ENCODE results near the gene FRS3.

The FRS3 gene

DNA sequence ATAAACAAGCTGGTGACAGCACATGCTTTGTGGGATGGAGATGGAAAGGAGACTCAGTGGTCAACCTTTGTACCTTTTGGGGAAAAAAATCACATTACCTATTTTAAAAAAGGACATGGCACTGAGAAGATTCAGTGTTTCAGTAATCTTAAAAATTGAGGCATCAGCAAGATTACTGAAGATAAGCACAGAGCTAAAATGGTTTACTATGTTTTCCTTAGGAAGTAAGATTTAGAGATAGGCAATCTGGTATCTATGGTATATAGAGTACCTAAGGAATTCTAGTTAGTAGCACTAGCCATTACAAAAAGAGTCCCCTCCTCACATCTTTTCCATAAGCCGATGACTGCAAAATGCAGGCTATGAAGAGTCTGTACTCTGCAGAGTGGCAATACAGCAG, 43.5 kb upstream of the FRS3 start:
- no peaks in the 10 kb centered on the region for H3K9me2 ChIP-seq (replicated peaks; ENCODE audit: insufficient read depth, low read length)
- H3K4me2 ChIP-seq (ENCODE audit: low read depth, low read length, poor library complexity, severe bottlenecking) = no peak overlapping the region
- no peaks in the 10 kb centered on the region for H3F3A ChIP-seq (ENCODE audit: insufficient read depth)
- H4K20me1 ChIP-seq (ENCODE audit: low read depth, low read length) = no peaks in the 10 kb centered on the region
- no peaks in the 10 kb centered on the region for H3K9me3 ChIP-seq (ENCODE audit: insufficient read depth, low read length)
- no peak overlapping the region for H3K27ac ChIP-seq (ENCODE audit: low read depth, low read length)
- no peak overlapping the region for H2AFZ ChIP-seq (ENCODE audit: low read depth, low read length, severe bottlenecking)
- TF ChIP-seq, protein P1, sequence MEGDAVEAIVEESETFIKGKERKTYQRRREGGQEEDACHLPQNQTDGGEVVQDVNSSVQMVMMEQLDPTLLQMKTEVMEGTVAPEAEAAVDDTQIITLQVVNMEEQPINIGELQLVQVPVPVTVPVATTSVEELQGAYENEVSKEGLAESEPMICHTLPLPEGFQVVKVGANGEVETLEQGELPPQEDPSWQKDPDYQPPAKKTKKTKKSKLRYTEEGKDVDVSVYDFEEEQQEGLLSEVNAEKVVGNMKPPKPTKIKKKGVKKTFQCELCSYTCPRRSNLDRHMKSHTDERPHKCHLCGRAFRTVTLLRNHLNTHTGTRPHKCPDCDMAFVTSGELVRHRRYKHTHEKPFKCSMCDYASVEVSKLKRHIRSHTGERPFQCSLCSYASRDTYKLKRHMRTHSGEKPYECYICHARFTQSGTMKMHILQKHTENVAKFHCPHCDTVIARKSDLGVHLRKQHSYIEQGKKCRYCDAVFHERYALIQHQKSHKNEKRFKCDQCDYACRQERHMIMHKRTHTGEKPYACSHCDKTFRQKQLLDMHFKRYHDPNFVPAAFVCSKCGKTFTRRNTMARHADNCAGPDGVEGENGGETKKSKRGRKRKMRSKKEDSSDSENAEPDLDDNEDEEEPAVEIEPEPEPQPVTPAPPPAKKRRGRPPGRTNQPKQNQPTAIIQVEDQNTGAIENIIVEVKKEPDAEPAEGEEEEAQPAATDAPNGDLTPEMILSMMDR (IDR thresholded peaks at IDR 0.05; ENCODE audit: insufficient read depth, low read length, poor library complexity, severe bottlenecking) = no peak
- no peak for TF ChIP-seq EZH2phosphoT487 (conservative IDR thresholded peaks at IDR 0.05; ENCODE audit: low read length)
- no peak overlapping the region for H3K9ac ChIP-seq (ENCODE audit: low read length)
- no peaks in the 10 kb centered on the region for H3K36me3 ChIP-seq (ENCODE audit: low read length)
- no peaks in the 10 kb centered on the region for H3K79me2 ChIP-seq (ENCODE audit: insufficient read depth, low read length)
- no peak overlapping the region for H3K4me3 ChIP-seq (ENCODE audit: insufficient read depth, low read length, poor library complexity, severe bottlenecking)
- no peaks in the 10 kb centered on the region for H3K27me3 ChIP-seq (ENCODE audit: low read length)

DNA sequence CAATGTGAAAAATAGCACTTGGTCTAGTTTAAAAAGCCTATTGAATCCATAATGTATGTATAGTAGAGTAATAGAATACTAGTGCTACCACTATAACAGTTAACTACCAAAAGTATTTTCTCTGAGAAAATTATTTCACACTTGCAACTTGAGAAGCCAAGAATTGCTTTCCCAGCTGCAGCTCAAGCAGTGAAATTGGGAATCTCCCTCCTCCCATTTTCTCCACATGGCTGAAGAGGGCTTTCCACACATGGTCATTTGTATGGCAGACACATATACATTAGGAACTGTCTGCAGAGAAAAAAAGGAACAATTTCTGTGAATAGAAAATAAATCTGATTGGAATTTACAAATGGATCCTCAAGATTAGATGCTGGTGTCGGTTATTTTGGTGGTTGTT, 42.3 kb upstream of the FRS3 start:
- Histone ChIP-seq H3K4me3 (ENCODE audit: insufficient read depth, low read length, poor library complexity, severe bottlenecking) (no peak overlapping the region), H3F3A (ENCODE audit: insufficient read depth) (no peaks in the 10 kb centered on the region), H3K36me3 (ENCODE audit: low read length) (no peaks in the 10 kb centered on the region), H3K9ac (ENCODE audit: low read length) (no peak overlapping the region), H3K9me2 (replicated peaks; ENCODE audit: insufficient read depth, low read length) (no peaks in the 10 kb centered on the region), H3K79me2 (ENCODE audit: insufficient read depth, low read length) (no peaks in the 10 kb centered on the region), H3K27ac (ENCODE audit: low read depth, low read length) (no peak overlapping the region), H4K20me1 (ENCODE audit: low read depth, low read length) (no peaks in the 10 kb centered on the region), H3K4me2 (ENCODE audit: low read depth, low read length, poor library complexity, severe bottlenecking) (no peak overlapping the region), H3K9me3 (ENCODE audit: insufficient read depth, low read length) (no peaks in the 10 kb centered on the region), H2AFZ (ENCODE audit: low read depth, low read length, severe bottlenecking) (no peak overlapping the region), H3K27me3 (ENCODE audit: low read length) (no peaks in the 10 kb centered on the region)
- TF ChIP-seq EZH2phosphoT487 (conservative IDR thresholded peaks at IDR 0.05; ENCODE audit: low read length) = no peak
- TF ChIP-seq, protein P1 (IDR thresholded peaks at IDR 0.05; ENCODE audit: insufficient read depth, low read length, poor library complexity, severe bottlenecking) = no peak

DNA sequence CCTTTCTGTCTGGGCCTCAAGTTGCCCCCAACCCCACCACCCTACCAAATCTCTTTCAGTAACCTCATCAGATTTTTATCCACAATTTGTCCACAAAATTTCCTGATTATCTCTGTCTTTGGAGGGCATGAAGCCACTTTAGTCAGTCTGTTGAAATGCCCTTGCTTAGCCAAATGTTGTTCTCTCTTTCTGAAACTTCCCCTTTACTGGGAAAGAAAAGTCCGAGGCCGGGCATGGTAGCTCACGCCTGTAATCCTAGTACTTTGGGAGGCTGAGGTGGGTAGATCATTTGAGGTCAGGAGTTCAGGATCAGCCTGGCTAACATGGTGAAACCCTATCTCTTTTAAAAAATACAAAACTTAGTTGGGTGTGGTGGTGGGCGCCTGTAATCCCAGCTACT, 41.6 kb upstream of the FRS3 start:
- Histone ChIP-seq H3K9ac (ENCODE audit: low read length) (no peak overlapping the region), H4K20me1 (ENCODE audit: low read depth, low read length) (no peaks in the 10 kb centered on the region), H3K4me3 (ENCODE audit: insufficient read depth, low read length, poor library complexity, severe bottlenecking) (no peak overlapping the region), H3K27ac (ENCODE audit: low read depth, low read length) (no peak overlapping the region), H3K36me3 (ENCODE audit: low read length) (no peaks in the 10 kb centered on the region), H3F3A (ENCODE audit: insufficient read depth) (no peaks in the 10 kb centered on the region), H3K27me3 (ENCODE audit: low read length) (no peaks in the 10 kb centered on the region), H3K79me2 (ENCODE audit: insufficient read depth, low read length) (no peaks in the 10 kb centered on the region), H3K4me2 (ENCODE audit: low read depth, low read length, poor library complexity, severe bottlenecking) (no peak overlapping the region), H3K9me3 (ENCODE audit: insufficient read depth, low read length) (no peaks in the 10 kb centered on the region), H3K9me2 (replicated peaks; ENCODE audit: insufficient read depth, low read length) (no peaks in the 10 kb centered on the region), H2AFZ (ENCODE audit: low read depth, low read length, severe bottlenecking) (no peak overlapping the region)
- TF ChIP-seq EZH2phosphoT487 (conservative IDR thresholded peaks at IDR 0.05; ENCODE audit: low read length) = no peak
- TF ChIP-seq, protein P1 (IDR thresholded peaks at IDR 0.05; ENCODE audit: insufficient read depth, low read length, poor library complexity, severe bottlenecking) = no peak
